Measurements from ENCODE around the gene OR10G3. TPM values are rescaled to one million over a fixed set of nuclear protein-coding genes. Genes with fewer than 3 reads are reported as not detected.

Gene OR10G3
- total RNA-seq, 1 donor from 2014 or later = not detected

DNA sequence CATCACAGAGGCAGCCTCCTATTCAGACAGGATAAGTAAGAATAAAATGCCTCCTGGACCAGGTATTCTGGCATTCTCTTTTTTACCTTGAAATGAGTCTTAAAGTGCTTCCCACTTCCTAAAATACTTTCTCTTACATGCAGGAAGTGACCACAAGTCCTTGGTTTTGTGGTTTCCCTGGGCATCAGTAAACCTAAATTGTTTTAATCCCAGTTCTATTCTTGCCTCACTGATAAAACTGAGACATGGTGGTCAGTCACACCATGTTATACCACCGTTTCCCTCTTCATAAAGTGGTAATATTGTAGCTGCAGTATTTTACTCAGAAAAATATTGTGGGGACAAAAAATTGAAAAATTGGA, 52.6 kb downstream of the OR10G3 start:
- no peaks in the 10 kb centered on the region for H3K9me3 Mint-ChIP-seq (ENCODE audit: low read depth)
- H3K36me3 Mint-ChIP-seq (ENCODE audit: low read depth) = peaks cover 5% of the 10 kb centered on the region
- H3K27ac Mint-ChIP-seq (ENCODE audit: unreplicated experiment) = no peak overlapping the region
- H3K27me3 Mint-ChIP-seq (ENCODE audit: low read depth) = peaks cover 5% of the 10 kb centered on the region
- TF ChIP-seq, protein P1, sequence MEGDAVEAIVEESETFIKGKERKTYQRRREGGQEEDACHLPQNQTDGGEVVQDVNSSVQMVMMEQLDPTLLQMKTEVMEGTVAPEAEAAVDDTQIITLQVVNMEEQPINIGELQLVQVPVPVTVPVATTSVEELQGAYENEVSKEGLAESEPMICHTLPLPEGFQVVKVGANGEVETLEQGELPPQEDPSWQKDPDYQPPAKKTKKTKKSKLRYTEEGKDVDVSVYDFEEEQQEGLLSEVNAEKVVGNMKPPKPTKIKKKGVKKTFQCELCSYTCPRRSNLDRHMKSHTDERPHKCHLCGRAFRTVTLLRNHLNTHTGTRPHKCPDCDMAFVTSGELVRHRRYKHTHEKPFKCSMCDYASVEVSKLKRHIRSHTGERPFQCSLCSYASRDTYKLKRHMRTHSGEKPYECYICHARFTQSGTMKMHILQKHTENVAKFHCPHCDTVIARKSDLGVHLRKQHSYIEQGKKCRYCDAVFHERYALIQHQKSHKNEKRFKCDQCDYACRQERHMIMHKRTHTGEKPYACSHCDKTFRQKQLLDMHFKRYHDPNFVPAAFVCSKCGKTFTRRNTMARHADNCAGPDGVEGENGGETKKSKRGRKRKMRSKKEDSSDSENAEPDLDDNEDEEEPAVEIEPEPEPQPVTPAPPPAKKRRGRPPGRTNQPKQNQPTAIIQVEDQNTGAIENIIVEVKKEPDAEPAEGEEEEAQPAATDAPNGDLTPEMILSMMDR (IDR thresholded peaks at IDR 0.05) = no peak
- no peak for DNase-seq (ENCODE audit: low spot score)
- H3K4me3 Mint-ChIP-seq (ENCODE audit: unreplicated experiment) = no peak overlapping the region
- H3K4me1 Mint-ChIP-seq (ENCODE audit: low read depth) = peaks cover 10% of the 10 kb centered on the region

DNA sequence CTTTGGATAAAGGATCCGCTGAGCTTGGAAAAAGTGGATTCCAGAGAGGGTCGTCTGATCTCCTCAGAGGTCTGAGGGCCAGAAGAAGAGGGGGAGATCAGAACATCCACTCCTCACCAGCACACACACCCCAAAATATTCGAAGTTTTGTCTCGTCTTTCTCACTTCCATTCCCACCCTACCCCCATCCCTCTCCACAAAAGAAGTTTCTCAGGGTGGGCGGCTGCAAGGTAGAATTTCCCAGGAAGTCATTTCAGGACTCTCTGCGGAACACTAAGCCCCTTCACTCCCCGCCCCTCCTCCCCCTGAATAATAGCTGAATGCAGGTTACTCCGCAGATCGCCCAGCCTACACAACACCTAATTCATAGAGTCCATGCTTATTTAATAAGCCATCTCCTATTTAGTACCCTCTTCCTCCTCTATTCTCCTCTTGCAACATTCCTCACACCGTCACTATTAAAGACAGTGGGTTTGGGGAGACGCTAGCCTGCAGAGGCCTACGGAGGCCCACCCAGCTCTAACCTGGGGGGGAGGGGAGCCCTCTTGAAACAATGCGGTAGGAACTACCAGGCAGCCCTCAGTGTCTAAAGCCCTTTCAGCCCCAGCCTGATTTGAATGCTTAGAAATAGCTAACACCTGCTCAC, 53.1 kb downstream of the OR10G3 start:
- Mint-ChIP-seq H3K4me1 (ENCODE audit: low read depth) (peaks cover 10% of the 10 kb centered on the region), H3K4me3 (ENCODE audit: unreplicated experiment) (peak overlapping the region; percentile 82), H3K27ac (ENCODE audit: unreplicated experiment) (no peak overlapping the region), H3K9me3 (ENCODE audit: low read depth) (no peaks in the 10 kb centered on the region), H3K36me3 (ENCODE audit: low read depth) (peaks cover 6% of the 10 kb centered on the region), H3K27me3 (ENCODE audit: low read depth) (peaks cover 2% of the 10 kb centered on the region)
- DNase-seq (ENCODE audit: low spot score) = no peak
- TF ChIP-seq, protein P1 (IDR thresholded peaks at IDR 0.05) = no peak

DNA sequence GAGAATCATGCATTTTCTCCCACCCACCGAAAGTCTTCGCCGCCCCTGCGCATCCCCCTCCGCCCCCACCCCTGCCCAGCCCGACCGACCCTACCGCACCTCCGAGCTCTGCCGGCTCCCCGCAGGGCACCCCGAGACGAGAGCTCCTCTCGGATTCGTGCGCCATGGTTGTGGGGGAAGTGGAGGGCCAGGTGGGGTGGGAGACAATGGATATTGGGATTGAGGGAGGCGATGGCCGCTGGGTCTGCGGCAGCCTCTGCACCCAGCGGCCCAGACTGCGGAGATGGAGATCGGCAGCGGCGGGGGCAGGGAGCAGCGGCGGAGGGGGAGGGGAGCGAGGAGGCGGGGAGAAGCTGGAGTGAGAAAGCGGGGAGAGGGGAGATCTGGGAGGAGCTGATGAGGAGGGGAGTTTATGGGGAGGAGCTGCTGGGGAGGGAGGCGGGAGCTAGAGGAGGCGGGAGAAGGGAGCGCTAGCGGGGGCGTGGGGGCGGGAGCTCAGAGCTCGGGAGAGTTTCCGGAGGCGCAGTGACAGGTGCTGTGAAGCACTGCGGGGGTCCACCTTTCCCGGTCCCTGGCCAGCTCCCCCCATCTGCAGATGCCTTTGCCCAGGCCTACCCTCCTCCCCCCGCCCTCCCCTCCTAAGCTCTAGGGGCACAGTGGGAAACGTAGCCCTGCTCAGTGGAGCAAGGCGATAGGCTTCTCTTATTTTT, 53.8 kb downstream of the OR10G3 start, which contains the start of gene SALL2:
Gene SALL2, minus strand, starts transcription at position 385 of the 710 bp plus-strand sequence. Its CDS starts 219 bp downstream, at position 166.
- no peak for DNase-seq (ENCODE audit: low spot score)
- Mint-ChIP-seq H3K27ac (ENCODE audit: unreplicated experiment) (no peak within 1 kb of the TSS), H3K27me3 (ENCODE audit: low read depth) (peaks cover 2% of the 10 kb centered on the region), H3K4me1 (ENCODE audit: low read depth) (peaks cover 10% of the 10 kb centered on the region), H3K9me3 (ENCODE audit: low read depth) (no peaks in the 10 kb centered on the region), H3K4me3 (ENCODE audit: unreplicated experiment) (peak within 1 kb of the TSS; percentile 82), H3K36me3 (ENCODE audit: low read depth) (peaks cover 6% of the 10 kb centered on the region)
- TF ChIP-seq, protein P1 (IDR thresholded peaks at IDR 0.05) = no peak

DNA sequence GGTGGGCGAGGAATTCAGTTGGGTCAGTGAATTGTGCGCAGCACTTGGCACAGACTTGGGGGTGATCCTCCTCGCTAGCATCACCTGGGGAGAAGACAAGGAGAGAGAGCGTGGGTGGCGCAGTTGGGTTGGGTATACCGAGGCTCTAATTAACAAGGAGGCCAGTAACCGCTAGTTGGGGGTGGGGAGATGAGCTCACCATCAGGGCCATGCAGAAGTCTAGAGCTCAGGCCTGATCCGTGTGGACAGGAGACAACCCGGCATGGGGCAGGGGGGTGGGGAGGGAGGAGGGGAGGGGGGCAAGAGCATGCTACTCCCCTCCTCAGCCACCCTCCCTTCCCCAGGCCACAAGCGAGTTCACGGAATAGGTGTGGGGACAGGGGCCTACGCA, 54.3 kb downstream of the OR10G3 start:
- peaks cover 10% of the 10 kb centered on the region for H3K4me1 Mint-ChIP-seq (ENCODE audit: low read depth)
- DNase-seq (ENCODE audit: low spot score) = no peak
- H3K27ac Mint-ChIP-seq (ENCODE audit: unreplicated experiment) = no peak overlapping the region
- TF ChIP-seq, protein P1 (IDR thresholded peaks at IDR 0.05) = no peak
- H3K9me3 Mint-ChIP-seq (ENCODE audit: low read depth) = no peaks in the 10 kb centered on the region
- peaks cover 6% of the 10 kb centered on the region for H3K36me3 Mint-ChIP-seq (ENCODE audit: low read depth)
- peak overlapping the region; percentile 82 for H3K4me3 Mint-ChIP-seq (ENCODE audit: unreplicated experiment)
- H3K27me3 Mint-ChIP-seq (ENCODE audit: low read depth) = peaks cover 2% of the 10 kb centered on the region

DNA sequence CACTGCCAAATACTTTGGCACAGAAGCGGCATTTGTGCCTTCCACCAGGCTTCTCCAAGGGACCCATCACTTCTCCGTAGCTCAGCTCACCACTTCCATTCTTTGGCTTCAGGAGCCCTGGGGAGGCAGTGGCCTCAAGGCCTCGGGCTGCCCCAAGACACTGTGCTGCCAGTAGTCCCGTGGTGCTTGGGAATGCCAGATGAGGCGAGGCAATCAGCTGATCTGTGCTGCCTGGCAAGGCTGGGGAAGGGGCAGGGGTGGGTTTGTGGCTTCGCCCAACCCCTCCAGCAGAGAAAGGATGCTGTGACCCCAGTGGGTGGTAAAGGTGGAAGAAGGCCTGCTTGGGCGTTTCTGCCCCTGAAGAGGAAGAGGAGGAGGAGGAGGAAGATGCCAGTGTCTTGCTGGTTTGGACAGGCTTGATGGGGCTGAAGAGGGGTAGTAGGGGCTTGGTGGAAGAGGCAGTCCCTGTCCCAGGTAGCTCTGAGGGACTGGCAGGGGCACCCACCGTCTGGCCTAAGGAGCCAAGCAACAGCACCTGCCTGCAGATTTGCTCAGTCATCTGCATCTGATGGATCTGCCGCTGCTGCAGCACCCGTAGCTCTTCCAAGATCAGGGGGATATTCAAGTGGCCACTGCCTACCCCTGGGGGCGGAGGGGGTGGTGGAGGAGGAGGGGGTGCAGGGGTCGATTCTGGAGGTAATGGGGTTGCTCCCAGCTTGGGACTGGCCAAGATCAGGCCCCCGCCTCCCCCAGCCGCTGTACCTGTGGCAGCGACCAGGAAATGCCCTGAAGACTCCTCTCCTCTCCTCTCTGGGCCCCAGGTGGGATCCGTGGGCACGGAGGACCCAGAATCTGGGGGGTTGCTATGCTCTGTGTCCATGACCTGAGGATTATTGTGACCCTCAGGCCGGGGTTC, 55.0 kb downstream of the OR10G3 start:
- H3K4me1 Mint-ChIP-seq (ENCODE audit: low read depth) = peaks cover 10% of the 10 kb centered on the region
- H3K27ac Mint-ChIP-seq (ENCODE audit: unreplicated experiment) = no peak overlapping the region
- no peaks in the 10 kb centered on the region for H3K9me3 Mint-ChIP-seq (ENCODE audit: low read depth)
- DNase-seq (ENCODE audit: low spot score) = no peak
- H3K27me3 Mint-ChIP-seq (ENCODE audit: low read depth) = peaks cover under 1% of the 10 kb centered on the region
- peak overlapping the region; percentile 82 for H3K4me3 Mint-ChIP-seq (ENCODE audit: unreplicated experiment)
- H3K36me3 Mint-ChIP-seq (ENCODE audit: low read depth) = peaks cover 6% of the 10 kb centered on the region
- TF ChIP-seq, protein P1 (IDR thresholded peaks at IDR 0.05) = no peak

Data from chondrocyte (in vitro differentiated cells).